Panc1 (cell line): Measurements from ENCODE around the gene KRTAP12-2.

Experiments used
- TCF7L2 ChIP-seq: IDR thresholded peaks from 2 replicates; pipeline ENCODE4 v1.6.1; 2011; ENCODE audit warnings: mild to moderate bottlenecking, low read depth, low read length, inconsistent platforms
- TF ChIP-seq, protein P1 (sequence below): fragments of 450-650 bp; IDR thresholded peaks from 2 replicates; pipeline ENCODE4 v1.5.1; 2017; ENCODE audit warnings: mild to moderate bottlenecking

- TF ChIP-seq, protein P1, sequence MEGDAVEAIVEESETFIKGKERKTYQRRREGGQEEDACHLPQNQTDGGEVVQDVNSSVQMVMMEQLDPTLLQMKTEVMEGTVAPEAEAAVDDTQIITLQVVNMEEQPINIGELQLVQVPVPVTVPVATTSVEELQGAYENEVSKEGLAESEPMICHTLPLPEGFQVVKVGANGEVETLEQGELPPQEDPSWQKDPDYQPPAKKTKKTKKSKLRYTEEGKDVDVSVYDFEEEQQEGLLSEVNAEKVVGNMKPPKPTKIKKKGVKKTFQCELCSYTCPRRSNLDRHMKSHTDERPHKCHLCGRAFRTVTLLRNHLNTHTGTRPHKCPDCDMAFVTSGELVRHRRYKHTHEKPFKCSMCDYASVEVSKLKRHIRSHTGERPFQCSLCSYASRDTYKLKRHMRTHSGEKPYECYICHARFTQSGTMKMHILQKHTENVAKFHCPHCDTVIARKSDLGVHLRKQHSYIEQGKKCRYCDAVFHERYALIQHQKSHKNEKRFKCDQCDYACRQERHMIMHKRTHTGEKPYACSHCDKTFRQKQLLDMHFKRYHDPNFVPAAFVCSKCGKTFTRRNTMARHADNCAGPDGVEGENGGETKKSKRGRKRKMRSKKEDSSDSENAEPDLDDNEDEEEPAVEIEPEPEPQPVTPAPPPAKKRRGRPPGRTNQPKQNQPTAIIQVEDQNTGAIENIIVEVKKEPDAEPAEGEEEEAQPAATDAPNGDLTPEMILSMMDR = no peak
- TF ChIP-seq TCF7L2 = no peak
Measured at GRCh38 chr21:44630440-44630839, 36.3 kb downstream of the KRTAP12-2 start.
